ENCODE results near the gene STRBP.
"Not testable (repeated sequence)": the region's sequence is repeated elsewhere in the genome, so short reads cannot be mapped to it uniquely, and the experiment has no call there.

STRBP gene

GRCh38 chr9:123268465-123269259, at the start of gene STRBP:
STRBP (minus strand) TSS chr9:123268586; CDS start chr9:123184134, 84,452 bp downstream.
- DNase-seq, result peak; percentile 93

- DNase-seq, result no peak
These were observed 47.8 kb upstream of the STRBP start for GRCh38 chr9:123316053-123316718.

GRCh38 chr9:123315635-123316034, 47.2 kb upstream of the STRBP start:
- no peak for DNase-seq

- DNase-seq, result no peak
These were observed 46.2 kb upstream of the STRBP start for GRCh38 chr9:123314617-123315016.

- DNase-seq, result no peak
These were observed 44.0 kb upstream of the STRBP start for GRCh38 chr9:123312306-123312877.

GRCh38 chr9:123311250-123311752, 42.9 kb upstream of the STRBP start:
- no peak for DNase-seq

- DNase-seq, result no peak
These were observed 42.3 kb upstream of the STRBP start for GRCh38 chr9:123310551-123311249.

GRCh38 chr9:123309611-123310010, 41.2 kb upstream of the STRBP start:
- no peak for DNase-seq

- no peak for DNase-seq
These were observed 37.5 kb upstream of the STRBP start for GRCh38 chr9:123305879-123306278.

- DNase-seq, result no peak
These were observed 35.9 kb upstream of the STRBP start for GRCh38 chr9:123304340-123304691.

GRCh38 chr9:123302348-123303214, 34.2 kb upstream of the STRBP start:
- no peak for DNase-seq

GRCh38 chr9:123301936-123302335, 33.5 kb upstream of the STRBP start:
- not testable (repeated sequence) for DNase-seq

GRCh38 chr9:123300554-123300953, 32.2 kb upstream of the STRBP start:
- no peak for DNase-seq

- no peak for DNase-seq
These were observed 31.3 kb upstream of the STRBP start for GRCh38 chr9:123299558-123300126.

GRCh38 chr9:123296174-123296573, 27.8 kb upstream of the STRBP start:
- DNase-seq, result no peak

- DNase-seq, result no peak
These were observed 23.4 kb upstream of the STRBP start for GRCh38 chr9:123291736-123292135.

- no peak for DNase-seq
These were observed 22.4 kb upstream of the STRBP start for GRCh38 chr9:123290764-123291163.

- DNase-seq, result no peak
These were observed 19.3 kb upstream of the STRBP start for GRCh38 chr9:123287639-123288038.

- no peak for DNase-seq
These were observed 17.9 kb upstream of the STRBP start for GRCh38 chr9:123286324-123286723.

- DNase-seq, result no peak
These were observed 16.3 kb upstream of the STRBP start for GRCh38 chr9:123284656-123285055.

- no peak for DNase-seq
These were observed 15.1 kb upstream of the STRBP start for GRCh38 chr9:123283455-123283854.

- no peak for DNase-seq
These were observed 14.6 kb upstream of the STRBP start for GRCh38 chr9:123283048-123283408.

All from retina (tissue), 1 donor.